HG02763 (cell line): Measurements from ENCODE around the gene CDX1.

Experiments
- ATAC-seq: cut with Tn5 transposase; IDR thresholded peaks from one replicate; pipeline ENCODE4 v1.9.1; 2021; ENCODE audit warnings: mild to moderate bottlenecking, moderate library complexity; ENCODE audit not compliant: unreplicated experiment

CDX1 gene

DNA sequence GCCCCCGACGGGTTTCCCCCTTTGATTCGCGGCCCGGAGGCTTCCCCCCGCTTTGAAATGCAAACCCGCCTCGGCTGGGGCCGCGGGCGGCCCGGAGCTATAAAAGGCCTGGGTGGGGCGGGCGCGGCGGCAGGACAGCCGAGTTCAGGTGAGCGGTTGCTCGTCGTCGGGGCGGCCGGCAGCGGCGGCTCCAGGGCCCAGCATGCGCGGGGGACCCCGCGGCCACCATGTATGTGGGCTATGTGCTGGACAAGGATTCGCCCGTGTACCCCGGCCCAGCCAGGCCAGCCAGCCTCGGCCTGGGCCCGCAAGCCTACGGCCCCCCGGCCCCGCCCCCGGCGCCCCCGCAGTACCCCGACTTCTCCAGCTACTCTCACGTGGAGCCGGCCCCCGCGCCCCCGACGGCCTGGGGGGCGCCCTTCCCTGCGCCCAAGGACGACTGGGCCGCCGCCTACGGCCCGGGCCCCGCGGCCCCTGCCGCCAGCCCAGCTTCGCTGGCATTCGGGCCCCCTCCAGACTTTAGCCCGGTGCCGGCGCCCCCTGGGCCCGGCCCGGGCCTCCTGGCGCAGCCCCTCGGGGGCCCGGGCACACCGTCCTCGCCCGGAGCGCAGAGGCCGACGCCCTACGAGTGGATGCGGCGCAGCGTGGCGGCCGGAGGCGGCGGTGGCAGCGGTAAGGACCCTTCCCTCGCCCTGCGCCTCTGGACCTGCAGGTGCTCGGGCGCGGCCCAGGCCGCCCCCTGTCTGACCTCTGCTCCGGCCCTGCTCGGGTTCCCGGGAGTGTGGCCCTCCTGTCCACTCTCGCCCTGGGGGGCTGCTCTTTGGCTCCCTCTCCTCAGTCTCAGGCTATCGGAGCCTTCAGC is at the start of gene CDX1:
CDX1 (plus strand) TSS at position 129 of the 862 bp plus-strand sequence; CDS start at position 228, 99 bp downstream.
- ATAC-seq: no peak

DNA sequence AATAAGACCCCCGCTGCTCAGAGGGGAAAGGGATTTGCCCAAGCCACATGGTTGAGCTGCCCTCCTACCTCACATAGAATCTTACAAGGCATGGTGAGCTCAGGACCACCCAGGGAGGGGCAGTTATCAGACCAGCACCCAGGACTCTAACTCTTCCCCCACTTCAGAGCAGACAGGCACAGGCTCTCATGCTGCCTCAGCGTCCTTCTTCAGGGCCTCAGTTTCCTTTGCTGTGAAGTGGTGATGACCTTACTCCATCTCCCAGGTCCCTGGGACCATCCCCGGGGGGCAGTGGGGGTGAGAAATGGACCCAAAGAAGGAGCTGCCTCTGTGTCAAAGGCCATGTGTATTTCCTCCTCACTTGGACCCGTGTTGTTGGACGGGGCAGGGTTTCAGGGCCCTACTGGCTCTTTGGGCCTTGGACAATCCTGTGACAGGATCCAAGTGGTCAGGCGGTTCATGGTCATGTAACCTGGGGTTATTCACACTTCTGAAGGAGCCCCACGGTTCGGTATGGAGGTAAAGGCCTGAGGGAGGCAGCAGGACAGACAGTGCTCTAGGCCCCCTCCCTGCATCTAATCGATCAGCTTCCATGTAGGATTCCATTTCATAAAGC is 48.5 kb upstream of the CDX1 start:
- no peak for ATAC-seq

DNA sequence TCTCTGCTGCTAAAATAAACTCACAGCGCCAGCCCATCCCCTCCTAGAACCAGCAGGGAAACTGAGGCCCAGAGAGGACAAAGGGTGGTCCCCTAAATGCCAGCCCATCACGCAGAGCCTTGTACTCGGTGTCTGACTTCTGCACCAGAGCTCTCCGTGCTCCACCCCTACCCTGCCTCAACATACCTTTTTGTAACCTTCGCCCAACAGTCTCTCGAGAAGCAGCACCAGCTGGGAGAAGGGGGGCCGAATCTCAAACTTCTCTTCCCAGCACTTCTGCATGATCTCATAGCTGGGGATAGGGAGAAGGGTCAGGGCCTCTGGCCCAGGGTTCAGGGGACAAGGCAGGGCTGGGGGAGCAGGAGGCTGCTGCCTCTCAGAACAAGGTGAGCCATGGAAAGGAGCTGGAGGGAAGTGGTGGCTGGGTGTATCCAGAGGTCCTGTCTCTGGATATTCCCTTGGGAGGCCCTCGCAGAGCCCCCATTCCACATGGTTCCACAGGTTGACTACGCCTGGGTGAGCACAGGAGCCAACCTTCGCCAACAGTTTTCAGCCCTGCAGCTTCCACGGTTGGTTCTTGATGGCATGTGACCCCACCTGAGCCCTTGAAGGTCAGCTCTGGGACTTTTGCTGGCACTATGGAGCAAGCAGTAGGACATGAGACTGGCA is 47.9 kb upstream of the CDX1 start:
- ATAC-seq: no peak

DNA sequence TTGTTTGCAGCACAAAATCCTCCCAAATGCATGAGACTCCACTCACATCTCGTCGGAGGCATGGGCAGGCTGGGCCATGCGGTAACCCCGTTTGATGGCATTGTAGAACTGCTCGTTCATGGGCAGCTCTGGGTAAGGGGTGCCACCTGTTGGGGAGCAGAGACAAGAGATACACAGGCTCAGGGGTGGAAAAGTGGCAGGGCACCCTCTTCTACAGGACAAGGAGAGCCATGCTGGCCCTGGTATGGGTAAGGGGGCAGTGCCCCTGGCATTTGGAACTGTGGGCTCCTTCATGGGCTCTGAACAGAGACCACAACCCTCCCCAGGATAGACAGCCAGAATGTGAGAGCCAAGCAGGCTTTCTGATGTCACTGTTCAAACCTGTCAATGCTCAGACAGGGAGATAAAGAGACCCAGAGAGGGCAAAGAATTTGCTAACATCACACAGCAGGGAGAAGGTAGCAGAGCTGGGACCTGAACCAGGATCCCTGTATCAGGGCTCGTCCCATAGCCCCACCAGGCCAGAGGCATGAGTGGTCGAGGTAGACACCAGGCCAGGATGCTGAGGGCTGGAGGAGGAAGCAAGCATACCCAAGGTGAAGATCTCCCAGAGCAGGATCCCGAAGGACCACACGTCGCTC is 47.0 kb upstream of the CDX1 start:
- ATAC-seq: no peak

DNA sequence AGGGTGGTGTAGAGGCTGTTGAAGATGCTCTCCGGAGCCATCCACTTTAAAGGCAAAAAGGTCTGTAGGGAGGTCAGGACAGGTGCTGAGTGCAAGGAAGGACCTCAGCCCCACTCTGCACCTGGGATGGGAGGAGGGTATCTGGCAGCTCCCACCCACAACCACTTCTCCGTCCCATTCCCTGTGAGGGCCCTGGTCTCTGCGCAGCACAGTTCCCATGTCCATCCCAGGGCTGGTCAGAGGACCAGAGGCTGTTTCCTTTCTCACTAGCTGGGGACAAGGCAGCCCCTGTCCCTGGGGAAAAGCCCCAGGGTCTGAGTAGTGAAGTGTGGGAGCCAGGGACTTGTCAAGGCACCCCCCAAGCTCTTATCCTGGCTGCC is 46.5 kb upstream of the CDX1 start:
- no peak for ATAC-seq

DNA sequence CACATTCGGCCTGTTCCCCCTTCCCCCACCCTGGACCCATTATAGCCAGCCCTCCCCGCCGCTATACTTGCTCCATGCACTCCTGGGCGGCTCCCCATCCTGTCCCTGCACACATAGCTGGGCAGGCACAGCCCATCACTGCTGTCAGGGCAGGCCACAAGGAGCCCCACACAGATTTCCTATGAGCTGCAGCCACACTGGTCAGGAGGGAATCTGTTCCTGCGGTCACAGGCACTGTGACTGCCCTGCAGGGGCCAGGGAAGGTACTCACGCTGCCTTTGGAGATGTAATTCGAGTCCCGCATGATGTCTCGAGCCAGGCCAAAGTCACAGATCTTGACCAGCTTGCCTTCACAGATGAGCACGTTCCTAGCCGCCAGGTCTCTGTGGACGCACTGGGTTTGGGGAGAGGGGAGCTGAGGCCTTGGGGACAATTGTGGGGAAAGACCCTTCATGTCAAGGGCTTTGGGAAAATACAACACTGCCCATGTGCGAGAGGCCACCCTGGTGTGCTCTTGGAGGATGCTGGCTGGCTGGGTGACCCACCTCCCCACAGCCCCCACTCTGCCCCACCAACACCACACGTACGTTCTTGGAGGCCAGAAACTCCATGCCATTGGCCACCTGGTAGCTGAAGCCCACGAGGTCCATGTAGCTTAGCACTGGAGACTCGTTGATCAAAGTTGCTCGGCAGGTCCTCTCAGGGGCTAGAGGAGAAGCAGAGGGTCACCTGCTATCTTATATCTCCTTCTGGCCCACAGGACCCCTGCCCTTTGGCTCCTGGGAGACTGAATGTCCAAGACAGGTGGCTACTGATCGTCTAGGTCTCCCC is 45.7 kb upstream of the CDX1 start:
- no peak for ATAC-seq

DNA sequence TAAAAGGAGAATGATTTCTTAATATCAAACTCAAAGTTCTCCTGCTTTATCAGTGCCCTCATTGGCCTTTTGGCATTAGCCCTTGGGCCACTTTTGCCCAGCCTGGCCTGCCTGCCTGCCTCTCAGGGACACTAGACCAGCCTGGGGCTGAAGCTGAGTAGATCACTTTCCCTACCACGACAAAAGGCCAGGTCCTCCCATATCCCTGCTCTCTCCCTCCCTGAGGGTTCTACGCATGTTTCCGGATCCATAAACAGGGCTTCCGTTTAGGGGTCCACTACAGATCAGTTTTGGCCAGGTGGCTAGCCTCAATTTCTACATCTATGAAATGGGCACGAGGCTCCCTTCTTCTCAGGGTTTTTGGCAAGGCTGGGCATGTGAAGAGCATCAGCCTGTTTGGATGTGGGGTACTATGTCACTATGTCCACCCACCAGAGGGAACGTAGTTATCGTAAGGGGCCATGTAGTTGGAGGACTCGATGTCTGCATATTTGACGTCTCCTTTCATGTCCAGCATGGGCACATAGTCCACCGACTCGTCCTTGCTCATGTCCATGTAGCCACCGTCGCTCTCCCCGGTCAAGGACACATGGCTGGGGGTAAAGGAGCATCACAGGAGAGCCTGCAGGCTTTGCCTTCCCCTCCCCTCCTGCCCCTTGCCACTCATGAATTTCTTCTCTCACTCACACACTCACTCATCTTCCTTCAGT is 45.0 kb upstream of the CDX1 start:
- ATAC-seq: no peak

DNA sequence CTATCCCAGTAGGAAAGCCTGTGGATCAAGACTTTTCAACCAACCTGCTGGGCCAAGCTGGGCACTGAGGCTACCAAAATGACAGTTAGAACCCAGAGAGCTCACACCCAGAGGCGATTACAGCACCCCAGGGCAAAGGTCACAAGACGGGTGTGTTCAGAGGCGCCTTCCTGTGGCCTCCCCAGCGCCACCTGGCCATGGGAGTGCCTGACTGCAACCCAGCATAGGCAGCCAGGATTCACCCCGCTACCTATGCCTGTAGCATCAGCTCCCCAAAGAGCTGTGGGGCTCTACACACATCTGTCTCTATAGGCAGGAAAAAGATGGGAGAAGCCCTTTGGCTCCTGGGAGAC is 44.4 kb upstream of the CDX1 start:
- no peak for ATAC-seq

DNA sequence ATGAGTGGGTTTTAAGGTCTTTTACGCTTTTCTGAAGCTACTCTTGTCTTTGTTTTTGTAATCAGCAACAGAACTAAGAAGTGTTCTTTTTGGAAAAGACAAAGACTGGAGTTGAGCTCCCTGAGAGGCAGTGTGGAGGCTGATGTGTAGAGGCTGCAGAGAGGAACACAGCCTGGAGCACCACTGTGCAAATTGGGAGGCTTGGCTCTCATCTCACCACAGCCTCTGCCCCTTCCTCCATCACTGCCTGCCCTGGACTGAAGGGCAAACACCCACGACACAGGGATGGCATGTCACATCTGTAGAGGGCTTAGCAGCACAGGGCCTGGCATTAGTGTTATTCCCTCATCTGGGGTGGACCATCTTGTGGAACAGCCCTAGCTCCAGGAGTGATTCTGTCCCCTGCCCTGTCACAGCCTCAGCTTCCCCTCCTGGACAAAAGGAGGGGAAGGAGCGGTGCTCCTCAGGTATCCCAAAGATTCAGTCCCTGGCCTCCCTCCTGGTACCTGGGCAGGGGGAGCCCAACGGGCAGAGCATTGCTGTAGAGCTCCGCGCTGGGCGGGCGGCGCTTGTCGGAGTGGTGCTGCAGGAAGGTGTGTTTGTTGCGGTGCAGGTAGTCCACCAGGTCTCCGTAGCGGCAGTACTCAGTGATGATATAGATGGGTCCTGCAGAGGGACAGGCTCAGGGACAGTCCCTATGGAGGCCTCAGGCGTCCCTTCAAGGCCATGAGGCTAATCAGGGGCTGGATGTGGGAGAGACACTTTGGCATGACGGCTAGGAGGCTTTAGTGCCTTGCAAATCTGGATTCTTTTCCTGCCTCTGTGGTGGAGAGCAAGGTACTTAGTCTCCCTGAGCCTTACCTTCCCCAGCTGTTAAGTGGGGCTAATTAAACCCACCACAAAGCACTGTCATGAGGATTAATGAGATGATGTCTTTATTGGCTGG is 43.8 kb upstream of the CDX1 start:
- no peak for ATAC-seq

DNA sequence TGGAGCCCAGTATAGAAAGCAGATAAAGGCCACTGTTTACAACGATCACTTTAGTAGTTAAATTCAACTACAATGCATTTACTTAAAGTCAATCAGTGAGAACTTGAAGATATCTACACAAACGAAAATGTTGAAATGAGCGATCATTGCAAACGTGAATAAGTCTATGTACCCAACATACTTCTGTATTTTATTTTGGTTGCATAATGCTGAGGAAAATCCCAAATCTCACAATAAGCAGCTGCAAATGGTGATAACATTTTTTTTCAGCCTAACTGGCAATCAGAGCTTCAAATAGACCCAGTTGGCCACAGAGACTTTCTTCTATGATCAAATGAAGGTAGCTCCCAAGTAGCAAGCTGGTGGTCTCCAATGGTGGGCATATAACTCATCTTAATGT is 43.0 kb upstream of the CDX1 start:
- no peak for ATAC-seq

DNA sequence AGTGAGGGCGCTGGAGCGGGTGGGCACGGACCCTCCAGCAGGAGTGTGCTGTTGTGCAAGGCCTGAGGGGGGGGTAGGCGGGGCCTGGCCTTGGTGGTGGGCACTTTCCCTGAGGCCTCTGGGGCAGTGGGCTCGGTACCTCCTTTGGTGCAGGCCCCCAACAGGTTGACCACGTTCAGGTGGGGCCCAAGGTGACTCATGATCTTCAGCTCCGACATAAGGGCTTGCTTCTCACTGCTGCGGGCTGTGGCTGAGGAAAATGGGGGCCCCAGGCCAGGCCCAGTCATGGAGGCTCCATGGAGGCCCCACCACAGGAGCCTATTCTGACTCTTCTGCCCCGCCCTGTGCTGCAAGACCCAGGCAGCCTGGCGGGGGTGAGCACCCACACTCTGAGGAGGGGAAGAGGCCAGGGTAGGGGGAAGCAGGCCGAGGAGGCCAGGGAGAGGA is 42.4 kb upstream of the CDX1 start:
- no peak for ATAC-seq

DNA sequence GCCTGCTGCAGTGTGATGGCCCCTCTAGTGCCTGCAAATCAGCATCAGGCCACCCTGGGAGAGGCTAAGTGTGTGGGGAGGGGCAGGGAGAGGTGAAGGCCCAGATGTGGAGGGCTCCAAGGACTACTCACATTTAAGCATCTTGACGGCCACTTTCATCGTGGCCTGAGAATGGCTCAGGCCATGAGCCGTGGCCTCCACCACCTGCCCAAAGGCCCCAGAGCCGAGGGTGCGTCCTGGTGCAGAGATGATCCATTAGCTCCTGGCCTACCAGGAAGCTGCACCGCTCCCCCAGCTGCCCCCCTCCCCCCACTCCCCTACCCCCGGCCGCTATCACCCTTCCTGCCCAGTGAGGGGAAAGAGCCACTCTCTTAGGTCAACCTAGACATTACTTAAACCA is 42.0 kb upstream of the CDX1 start:
- ATAC-seq: no peak

DNA sequence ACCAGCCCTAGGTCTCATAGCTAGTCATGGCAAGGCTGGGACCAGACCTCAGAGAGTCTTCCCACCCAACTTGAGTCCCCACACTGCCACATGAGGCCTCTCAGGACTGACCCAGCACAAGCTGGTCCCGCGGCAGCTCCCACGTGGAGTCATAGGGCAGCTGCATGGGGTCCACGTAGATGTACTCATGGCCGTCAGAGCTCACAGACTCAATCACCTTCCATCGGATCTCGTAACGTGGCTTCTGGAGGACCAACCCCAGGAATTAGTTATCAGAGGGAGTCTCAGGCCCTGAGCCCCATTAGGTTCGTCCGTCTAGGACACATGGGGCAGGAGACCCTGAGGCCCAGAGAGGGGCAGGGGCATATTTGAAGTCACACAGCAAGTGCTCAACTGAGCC is 41.2 kb upstream of the CDX1 start:
- no peak for ATAC-seq

DNA sequence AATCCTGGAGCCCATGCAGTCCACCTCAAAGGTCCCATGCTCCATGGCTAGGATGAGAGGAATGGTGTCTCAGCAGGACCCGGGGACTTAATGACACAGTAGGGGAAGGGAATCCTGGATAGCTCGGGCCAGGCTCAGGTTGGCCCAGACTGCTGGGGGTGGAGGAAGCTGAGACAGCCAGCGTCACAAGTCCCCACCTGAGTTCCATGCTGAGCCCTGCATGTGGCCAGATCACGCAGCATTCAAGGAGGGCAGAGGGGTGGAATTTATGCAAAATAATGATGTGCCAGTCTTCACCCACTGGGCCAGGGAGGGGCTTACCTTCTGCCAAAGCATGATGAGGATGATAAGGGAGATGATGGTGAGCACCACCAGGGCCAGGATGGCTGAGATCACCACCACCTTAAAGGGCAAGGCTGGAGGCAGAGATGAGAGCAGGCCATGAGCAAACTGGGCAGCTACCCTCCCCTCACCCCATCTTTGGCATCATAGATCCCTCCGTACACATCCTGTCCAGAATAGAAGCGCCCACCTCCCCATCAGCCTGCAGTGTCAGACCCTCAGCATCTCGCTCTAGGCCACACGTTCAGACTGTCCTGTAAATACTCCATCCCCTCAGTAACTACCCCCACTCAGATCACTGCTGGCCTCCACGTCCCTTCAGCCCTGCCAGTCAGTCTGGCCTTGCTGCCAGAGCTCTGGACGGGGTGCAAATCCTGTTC is 40.2 kb upstream of the CDX1 start:
- no peak for ATAC-seq

DNA sequence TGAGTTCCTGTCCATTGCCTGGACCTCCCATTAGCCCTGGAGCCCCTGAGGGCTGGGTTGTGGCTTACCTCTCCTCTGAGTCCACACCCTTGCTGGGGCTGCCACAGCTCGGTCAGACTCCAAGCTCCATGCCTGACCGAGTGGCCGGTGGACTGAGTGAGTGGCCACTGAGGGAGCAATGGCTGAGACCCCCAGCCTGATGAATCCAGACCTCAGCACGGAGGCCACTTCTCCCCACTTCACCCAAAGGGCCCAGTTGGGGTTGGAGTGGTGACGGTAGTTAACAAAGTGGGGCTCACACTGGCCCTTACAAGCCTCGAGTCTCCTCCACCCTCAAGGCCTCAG is 39.7 kb upstream of the CDX1 start:
- no peak for ATAC-seq

DNA sequence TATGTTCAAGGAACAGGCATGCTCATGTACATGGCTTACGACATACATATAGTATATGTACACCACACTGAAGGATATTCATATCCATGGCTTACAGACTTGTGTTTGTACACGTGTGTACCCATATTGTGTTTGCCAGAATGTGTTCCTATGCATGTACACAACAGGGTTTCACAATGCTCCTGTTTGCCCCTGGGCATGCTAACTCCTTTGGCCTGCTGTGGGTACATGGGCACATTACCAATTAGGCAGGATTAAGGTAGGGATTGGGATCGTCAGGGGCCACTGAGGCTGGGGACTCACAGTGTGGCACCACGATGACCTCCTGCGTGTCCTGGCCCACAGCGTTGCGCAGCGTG is 37.1 kb upstream of the CDX1 start:
- ATAC-seq: no peak

DNA sequence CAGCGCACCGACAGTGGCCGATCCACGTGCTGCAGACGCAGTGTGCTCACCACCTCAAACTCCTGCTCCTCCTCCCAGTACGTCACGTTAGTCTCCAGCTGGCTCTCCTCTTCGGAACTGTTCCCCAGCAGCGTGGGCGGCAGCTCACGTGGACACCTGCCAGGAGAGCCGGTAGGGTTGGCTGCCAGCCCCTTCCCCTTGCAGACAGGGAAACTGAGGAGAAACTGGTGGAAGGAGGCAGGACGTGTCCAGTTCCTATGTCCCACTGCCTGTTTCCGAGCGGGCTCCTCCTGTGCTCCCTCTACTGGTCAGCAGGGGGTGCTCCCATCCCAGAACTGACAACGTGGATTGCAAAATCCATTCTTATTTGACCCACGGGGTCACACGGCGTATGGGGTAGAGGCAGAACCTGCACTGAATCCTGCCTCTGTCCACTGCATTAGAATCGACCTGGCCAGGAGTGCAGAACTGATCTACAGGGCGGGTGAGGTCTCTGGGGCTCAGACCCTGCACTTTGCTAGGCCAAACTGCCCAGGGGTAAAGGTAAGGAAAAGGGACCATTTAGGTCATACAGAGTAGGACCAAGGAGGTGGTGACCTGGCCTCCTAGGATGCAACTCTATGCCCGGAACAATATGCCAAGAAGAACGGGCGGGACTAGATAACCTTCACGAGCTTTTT is 36.6 kb upstream of the CDX1 start:
- no peak for ATAC-seq

DNA sequence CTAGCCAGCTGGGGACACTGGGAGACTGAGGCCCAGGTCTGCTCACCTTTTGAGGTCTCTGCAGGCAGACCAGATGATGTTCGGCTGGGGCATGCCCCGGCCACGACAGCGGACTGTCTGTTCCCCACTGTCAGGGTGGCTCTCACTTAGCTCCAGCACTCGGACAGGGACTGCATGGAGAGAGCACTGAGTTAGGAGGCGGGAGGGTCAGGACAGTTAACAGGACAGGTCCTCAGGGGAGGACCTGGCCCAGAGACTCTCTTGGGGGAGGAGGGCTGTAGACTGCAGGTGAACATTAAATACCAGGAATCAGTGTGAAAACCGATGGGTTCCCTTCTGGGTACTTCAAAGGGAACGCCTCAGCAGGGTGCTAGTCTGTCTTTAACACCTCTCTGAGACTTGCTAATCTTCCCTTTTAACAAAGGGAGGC is 36.1 kb upstream of the CDX1 start:
- ATAC-seq: no peak
